ENCODE results near the gene ASPN.

Gene ASPN

DNA sequence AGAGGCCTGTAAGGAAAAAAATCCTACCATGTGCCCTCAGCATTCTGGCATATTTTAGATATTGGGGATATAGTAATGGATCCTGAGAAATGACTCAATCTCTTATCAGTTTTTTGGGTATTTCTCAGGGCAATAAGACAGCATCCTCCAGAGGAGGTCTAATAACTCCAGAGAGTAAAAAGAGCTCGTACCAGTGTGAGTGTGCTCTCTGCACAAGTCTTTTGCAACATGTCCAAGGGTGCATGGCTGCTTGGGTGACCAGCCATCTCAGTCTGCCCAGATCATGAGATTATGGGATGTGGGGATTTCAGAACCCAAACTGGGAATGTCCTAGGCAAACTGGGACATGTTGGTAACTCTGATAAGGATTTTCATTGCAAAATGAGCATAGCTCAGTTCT, 15.3 kb downstream of the ASPN start:
- no peak for DNase-seq

DNA sequence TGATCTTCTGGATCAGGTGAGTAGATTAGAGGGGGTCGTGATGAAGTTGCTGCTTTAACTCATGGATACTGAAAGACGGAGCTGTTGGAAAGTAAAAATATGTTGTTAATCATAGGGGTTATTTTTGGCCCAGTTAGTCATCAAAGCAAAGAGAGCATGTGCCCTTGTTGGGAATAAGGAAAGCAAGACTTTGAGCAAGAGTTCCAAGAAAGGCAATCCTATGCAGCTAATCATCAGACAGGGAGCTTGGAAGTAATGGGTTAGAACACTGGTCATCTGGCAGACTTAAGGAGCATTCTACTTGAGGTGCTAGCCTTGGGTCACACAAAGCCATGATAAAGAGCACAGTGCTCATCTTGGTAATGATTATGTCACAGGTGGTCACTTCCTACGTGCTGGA, 18.3 kb downstream of the ASPN start:
- peak; percentile 11 for DNase-seq

DNA sequence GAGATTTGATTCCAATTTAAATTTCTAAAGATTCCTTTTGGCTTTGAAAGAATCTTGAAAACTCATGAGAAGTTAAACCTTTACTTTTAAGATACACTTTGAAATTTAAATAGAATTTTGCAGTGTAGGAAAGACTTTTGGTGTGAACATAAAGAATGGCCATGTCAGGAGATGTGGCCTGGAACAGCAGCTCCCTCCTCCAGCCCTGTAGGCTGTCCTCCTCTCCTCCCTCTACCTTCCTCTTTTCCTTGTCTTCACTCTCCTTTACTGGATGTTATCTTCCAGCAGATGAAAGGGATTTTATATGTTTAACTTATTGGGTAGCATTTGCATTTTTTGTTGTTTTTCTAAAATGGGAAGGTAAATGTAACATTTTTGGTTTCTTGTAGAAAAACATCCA, 18.9 kb downstream of the ASPN start:
- DNase-seq, result no peak

DNA sequence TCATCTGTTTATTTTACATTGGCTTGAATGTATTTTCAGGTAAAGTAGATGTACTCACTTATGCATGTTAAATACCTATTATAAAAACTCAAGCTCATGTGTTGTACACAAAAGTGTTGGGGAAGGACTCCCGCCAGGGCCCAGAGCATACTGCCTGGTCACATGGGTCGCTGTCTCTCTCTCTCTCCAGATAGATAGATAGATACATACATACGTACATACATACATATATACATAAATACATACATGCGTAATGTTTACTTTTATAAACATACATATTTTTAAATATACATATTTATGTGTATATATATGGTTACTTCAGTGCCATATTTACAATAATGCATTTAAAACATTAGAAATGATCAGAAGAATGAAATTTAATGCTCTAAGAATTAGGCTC, 24.7 kb downstream of the ASPN start:
- DNase-seq, result no peak

DNA sequence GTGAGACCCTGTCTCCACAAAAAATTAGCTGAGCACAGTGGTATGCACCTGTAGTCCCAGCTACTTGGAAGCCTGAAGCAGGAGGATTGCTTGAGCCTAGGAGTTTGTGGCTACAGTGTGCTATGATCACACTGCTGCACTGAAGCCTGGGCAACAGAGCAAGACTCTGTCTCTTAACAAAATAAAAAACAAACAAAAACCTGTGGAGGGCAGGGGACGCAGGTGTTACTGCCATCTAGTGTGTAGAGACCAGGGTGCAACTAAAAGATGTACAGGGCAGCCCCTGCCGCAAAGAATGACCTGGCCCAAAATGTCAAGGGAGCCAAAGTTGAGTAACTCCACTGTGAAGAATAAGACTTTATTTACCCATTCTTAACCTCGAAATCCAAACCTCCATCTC, 27.1 kb downstream of the ASPN start:
- DNase-seq, result no peak

DNA sequence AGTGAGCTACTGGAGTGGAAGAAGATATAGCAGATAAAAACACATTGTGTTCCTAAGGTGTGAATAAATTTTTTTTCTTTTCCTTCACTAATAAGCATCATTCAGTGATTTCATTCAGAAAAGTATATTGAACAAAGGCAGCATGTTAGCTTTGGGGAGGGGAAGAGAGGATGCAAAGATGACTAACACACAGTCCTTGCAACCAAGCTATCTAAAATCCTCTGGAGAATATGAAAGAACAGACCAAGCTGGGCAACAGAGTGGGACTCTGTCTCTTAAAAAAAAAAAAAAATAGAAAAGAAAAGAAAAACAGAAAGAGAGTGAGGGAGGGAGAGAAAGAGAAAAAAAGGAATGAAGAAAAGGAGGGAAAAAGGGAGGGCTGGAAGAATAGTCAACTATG, 35.8 kb downstream of the ASPN start:
- DNase-seq, result no peak

DNA sequence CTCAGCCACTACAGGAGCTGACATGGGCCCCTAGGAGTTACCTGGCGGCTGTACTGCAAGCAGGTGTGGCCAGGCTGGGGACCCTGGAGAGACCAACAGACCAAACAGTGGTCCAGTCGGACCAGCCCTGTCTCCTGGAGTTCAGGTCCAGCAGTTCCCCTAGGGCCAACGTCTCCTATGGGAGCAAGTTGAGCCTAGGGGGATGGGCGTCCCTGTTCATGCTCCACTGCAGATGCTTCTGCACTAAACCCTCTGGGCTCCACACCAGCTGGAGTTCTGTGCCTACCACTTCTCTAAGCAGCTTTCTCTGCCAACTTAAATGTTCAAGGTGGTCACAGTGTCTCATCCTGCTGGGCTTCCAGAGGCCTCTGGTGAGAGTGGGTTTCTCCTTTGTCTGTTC, 37.5 kb downstream of the ASPN start:
- DNase-seq, result no peak

DNA sequence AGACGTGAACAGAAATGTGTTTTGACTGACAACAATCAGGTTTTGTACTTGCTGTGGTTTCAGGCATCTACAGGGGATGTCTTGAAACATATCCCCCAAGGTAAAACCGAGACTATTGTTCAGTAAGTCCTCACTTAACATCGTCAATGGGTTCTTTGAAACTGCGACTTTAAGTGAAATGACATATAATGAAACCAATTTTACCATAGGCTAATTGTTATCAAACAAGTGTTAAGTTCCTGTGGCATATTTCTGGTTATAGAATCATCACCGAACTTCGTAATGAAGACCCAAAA, 41.6 kb downstream of the ASPN start:
- DNase-seq, result no peak

DNA sequence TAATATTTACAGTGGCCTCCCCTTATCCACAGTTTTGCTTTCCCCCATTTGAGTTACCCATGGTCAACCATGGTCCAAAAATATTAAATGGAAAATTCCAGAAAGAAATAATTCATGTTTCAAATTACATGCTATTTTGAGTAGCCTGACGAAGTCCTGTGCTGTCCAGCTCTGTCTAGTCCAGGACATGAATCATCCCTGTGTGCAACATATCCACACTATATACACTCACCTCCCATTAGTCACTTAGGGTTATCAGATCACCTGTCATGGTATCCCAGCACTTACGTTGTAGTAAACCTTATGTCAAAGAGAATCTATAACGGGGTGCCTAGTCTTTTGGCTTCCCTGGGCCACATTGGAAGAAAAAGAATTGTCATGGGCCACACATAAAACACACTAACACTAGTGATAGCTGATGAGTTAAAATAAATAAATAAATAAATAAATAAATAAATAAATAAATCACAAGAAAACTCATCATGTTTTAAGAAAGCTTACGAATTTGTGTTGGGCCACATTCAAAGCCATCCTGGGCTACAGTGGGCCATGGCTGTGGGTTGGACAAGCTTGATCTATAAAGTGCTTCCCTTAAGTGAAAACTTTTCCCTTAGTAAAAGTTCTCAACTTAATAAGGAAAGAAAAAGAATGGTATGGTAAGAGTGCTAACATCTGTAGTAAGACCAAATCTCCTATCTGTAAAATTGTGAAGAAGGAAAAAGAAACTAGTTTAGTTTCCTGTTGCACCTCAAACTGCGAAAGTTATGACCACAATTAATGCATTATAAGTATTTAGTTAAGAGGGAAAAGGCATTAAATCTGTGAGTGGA, 42.2 kb downstream of the ASPN start:
- DNase-seq, result no peak

DNA sequence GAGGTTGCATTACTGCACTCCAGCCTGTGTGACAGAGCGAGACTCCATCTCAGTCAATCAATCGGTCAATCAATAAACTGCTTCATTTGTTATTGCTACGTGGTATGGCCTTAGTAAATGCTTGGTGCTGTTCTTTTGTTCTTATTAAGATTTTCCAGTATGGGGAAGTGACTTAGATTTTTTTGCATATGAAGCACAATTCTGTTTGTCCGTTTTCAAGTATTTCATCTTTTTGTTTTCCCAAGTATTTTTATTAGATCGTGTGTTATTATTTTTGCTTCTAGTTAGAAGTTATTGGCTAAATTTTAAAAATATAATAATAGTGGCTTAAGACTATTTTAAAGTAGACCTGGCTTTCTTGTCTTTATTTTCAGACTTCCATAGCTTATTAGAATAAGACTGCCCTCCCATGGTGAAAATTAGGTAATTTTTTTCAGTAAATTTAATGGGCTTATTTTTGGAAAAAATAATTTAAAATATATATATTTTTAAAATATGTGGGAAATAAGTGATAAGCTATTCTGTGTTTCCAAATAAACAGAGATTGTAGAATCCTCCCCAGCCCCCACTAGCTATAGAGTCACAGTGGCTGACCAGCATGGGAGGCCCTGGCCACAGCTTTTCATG, 43.3 kb downstream of the ASPN start:
- peak; percentile 33 for DNase-seq

DNA sequence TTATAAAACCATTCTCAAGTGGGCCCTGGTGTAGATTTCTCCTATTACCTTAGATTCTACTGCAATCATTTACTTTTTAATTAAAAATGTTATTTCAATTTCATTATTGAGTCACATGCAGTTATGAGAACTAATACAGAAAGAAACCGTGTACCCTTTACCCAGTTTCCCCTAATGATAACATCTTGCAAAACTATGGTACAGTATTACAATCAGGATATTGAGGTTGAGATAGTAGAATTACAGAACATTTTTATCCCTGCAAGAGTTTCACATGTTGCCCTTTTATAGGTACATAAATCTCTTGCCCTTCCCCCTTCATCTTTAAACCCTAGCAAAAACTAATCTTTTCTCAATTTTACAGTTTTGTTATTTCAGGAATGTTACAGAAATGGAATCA, 47.0 kb downstream of the ASPN start:
- DNase-seq, result no peak

DNA sequence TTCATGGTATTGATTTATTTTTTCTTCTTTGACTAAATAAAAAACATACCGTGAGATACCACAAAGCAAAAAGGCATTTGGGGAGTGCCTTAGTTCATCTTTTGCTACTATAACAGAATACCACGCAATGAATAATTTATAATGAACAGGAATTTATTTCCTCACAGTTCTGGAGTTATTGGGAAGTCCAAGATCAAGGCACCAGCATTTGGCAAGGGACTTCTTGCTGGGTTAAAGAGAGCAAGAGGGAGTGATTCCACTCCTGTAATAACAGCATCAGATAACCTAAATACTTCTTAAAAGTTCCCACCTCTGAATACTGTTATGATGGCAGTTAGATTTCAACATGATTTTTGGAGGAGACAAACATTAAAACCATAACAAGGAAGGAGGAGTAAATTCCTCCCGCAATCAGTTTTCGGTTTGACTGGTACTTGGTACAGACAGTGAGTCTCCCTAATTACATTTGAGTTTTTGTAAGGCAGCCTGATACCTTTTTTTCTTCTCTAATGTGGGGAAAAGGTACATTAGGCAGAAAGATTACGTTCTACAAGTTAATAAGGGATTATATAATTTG, 49.2 kb downstream of the ASPN start:
- no peak for DNase-seq

DNA sequence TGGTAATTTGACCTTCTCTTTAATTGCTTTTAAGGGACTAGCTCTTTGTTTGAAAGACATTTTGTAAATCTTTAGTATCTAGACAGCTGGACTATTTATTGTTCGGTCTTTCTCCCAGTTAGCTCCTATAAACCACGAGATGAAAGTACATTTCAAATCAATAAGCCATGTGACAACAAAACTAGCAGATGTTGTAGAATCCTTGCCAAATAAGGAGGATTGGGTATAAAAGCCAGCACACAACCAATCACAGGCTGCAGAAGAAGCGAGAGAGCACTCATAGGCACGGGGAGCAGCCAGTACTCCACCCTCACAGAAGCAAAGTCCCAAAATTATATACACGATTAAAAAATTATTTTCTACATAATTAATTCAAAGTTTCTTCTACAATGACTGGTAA, 50.0 kb downstream of the ASPN start:
- no peak for DNase-seq

DNA sequence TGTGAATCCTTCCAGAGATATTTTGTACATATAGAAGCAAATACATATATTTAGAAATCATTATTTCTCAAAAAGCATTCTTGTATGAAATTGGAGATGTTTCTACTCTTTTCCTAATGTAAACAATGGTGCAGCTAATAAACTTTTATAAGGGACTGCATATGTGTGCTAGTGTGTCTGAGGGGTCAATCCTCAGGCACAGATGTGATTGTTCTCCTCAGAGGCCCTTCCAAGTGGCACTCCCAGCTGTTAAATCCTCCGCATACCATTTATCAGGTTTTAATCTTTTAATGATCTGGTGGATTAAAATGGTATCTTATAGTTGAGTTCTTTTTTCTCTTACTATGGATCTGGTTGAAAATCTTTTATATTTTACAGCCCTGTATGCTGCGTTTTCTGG, 52.5 kb downstream of the ASPN start:
- DNase-seq, result no peak

DNA sequence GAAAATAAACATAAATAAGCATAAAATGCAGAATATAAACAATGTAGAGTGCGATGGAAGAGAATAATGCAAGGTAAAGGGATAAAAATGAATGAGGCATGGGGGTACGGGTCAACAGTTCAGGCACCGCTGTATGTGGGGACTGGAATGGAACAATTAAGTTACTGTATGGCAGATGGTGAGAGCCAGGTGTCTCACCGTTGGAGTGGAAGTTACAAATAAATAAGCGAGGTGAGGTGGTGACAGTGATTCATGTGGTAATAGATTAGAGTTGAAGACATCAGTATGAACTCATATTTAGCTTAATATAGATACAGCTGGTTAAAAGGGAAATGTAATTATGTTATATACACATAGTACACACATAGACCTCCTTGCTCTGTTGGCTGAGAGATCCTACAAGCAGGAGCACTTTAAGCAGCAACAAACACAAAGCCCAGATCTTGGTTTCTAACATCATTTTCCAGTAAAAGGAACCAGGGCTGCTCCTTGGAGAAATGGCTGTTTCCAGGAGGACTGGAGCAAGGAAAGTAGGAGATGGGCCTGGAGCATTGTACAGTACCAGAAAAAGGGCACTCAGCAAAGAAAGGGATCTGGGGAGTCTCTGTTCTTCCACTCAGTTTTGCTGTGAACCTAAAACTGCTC, 55.7 kb downstream of the ASPN start:
- DNase-seq, result no peak

DNA sequence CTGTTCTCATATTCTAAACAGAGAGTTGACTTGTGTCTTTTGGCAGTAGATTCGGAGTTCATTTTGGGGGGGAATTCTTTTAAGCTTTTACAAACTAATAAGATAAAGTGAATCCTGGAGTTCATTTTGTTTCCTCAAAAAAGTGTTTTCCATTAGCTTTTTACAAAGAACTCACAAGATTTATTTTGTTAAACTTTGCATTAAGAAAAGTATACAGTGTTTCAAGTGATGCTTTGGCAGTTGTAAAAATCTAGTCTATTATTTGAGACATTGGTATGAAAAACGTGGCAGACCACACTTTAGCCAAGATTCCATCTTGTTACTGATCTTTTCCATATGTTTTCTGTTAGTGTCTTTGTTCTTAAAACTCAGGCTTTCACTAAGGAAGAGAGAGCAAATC, 56.8 kb downstream of the ASPN start:
- DNase-seq, result no peak

DNA sequence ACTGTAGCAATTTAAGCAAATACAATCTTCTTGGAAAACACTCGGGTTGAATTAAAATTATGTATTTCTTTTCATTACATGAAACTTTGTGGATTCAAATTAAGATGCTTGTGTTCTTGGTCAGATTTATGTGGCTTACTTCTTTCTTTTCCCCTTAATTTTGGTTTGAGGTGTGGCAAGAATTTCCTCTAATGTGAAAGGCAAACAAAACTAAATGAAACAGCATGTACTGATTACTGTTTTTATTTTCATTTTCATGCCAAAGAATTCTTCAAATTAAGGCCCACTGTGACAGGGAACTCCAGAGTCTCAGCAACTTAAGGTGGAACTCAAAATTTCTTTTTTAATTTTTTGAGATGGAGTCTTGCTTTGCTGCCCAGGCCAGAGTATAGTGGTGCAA, 58.0 kb downstream of the ASPN start, which contains the start of gene OMD:
Gene OMD (minus strand): TSS at position 132 of the 400 bp plus-strand sequence. CDS start 6,913 bp downstream, outside the sequence.
- DNase-seq, result peak; percentile 9

DNA sequence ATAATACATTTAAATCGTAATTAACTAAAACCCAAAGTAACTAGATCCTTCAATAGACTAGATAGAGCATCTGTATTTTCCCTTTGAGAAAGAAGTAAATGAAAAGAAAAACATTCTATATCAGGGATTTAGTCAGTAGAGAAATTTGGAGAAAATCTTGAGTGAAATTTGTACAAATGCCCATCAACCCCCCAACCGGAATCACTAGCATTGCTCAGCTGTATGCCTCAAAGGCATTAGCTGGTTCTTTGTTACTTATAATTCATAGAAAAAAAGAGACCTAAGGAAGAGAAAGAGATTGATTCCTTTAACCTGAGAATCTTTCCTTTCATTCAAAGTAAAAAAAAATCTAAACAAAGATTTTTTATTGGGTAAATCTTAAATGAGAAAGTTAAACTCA, 58.7 kb downstream of the ASPN start:
- DNase-seq, result no peak

DNA sequence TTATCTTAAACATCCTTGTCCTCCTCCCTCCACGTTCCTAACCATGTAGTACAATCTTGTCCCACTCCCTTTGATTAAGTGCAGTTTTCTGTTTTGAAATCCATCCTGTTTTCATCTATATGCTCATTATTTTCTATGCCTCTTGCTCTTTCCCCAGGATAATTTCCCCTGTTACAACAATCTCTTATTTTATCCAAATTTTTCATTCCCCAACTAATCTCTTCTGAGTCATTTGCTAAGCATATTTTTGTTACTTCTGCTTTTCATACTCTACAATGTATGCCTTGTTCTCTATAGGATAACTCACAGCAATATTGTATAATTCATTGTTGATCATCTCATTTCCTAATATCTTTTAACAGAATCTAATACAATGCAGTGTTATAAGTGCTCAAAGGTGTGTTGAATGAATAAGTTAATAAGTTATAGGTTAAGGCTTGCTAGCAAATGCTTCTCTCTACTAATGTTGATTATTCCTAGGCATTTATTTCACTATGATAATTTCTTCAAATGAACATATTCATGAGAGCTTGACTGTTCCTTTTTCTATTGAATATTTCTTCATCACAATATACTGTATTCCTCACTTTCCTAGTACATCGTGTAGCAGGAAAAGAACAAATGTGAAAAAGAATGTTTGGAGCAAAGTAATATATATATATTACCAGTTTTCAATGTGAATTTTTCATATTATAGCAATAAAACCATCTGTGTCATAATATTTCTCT, 59.5 kb downstream of the ASPN start:
- DNase-seq, result peak; percentile 34

DNA sequence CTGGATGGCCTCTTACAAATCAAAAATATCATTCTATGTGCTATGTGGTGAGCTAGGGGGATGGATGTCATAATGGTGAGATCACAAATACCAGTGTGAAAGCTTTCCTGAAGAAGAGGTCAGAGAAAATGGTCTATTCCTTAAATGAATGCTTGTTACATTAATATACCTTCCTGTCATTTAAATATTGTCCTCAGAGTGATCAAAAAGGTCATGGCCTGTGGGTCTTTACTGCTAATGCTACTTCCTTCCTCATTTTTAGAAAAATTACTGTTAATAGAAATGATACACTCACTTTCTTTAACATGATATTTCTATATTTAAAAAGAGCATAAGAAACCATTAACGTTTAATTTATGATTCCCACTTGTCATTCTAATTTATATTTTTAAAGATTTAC, 67.7 kb downstream of the ASPN start:
- DNase-seq, result peak; percentile 21

DNA sequence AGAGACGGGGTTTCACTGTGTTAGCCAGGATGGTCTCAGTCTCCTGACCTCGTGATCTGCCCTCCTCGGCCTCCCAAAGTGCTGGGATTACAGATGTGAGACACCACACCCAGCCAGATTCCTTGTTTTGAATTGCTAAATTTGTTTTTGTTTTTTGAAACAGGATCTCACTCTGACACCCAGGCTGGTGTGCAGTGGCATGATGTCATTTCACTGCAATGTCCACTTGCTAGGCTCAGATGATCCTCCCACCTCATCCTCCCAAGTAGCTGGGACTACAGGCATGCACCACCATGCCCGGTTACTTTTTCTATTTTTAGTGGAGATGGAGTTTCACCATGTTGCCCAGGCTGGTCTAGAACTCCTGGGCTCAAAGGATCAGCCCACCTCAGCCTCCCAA, 71.1 kb downstream of the ASPN start:
- peak; percentile 30 for DNase-seq

DNA sequence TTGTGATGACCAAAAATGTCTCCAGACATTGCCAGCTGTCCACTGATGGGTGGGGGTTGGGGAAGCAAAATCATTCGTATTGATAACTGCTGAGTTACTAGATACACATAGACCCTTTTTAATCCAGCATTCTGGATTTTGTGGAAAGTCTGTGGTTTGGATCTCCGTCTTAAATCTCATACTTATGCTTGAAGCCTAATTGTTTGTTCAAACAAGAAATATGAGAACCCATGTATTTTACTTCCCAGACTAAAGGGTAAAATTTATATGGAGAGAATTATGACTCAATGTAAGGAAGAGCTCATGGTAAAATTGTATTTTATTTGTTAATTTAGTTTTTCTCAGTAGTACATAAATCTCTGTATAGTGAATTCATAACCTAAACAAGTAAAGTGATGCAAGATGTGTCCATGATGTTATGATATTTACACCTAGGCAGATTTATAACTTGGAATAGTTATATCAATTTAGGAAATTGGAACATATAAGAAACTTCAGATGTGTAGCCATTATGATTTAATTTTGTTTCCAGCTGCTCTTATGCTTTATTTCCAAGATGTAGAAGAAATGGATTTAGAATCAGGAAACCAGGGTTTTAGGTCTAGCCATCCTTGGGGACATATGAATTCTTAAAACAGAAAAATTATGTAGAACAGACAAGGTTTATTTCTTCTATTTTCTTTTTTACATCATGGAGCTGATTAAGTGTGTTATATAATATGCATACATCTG, 73.4 kb downstream of the ASPN start:
- DNase-seq, result no peak

DNA sequence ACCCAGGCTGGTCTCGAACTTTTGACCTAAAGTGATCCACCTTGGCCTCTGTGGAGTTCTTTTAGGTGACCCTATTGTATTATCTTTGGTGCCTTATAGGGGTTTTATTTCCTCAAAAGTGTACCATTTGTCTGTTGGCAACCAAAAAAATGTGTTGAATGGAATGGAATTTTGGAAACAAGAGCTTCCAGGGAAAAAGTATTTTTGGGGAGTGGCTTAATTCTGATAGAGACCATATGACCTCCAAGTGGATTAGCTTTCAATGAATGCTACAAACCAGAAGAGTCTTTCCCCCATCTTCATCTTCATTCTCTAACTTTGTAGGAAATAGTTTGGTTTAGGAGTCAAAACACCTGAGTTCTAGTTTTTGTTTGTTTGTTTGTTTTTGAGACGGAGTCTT, 74.5 kb downstream of the ASPN start:
- DNase-seq, result no peak

All from suppressor macrophage treated with lipopolysaccharide for 4 hours (primary cell).